Ecto neural progenitor cell (in vitro differentiated cells): ENCODE data around the gene EFNB2.
A peak's percentile ranks its signal among the peaks of the same experiment; 100 is the strongest.

ENCODE experiments used
- DNase-seq: peaks from one replicate; pipeline ENCODE4 v3.0.0-alpha.2; 2018; ENCODE audit warnings: low spot score

EFNB2 gene

DNA sequence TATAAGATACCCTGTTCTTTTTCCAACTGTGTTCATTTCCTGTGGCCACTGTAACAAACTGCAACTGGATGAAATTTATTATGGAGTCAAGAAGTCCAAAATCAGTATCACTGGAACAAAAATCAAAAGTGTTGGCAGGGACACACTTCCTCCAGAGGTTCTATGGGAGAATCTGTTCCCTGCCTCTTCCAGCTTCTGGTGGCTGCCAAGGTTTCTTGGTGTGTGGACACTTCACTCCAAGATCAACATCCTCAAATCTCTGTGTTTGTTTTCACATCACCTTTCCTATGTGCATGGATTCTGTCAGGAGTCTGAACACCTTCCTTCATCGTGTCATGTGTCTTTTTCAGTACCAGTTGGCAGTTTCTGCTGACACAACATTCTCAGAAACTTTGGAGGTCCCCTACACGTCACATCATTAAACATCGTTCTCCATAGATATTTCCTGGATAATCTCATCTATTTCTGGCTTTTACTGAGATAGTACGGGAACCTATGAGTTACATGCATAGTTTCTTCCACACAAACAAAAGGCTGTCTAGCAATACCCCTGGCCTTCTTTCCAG, 15.2 kb upstream of the EFNB2 start:
- no peak for DNase-seq

DNA sequence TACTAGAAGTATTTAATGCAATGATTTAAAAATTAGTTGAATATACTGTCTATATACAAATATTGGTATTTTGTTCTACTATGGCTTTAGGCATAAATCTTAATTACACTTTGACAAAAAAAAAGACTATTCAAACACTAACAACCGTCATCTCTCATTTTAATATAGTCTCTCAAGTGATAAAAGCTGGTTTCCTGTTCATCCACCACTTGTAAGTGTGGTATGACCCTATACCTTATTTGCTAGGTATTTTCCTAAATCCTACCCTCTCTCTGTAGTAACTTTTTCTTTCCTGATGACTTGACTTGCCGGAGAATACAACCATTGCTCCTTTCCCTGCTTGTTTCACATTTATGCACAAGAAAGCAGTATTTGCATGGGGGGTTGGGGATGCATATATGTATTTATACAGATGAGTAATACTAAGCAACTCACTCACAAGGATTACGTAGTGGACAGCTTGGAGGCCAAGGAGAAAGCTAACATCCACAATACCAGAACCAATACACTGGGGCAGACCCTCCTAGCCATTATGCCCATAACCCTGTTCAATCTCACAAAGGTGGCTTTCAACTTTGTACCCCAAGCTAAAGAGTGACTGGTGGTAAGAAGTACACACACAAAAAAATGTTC, 12.7 kb upstream of the EFNB2 start:
- DNase-seq = no peak

DNA sequence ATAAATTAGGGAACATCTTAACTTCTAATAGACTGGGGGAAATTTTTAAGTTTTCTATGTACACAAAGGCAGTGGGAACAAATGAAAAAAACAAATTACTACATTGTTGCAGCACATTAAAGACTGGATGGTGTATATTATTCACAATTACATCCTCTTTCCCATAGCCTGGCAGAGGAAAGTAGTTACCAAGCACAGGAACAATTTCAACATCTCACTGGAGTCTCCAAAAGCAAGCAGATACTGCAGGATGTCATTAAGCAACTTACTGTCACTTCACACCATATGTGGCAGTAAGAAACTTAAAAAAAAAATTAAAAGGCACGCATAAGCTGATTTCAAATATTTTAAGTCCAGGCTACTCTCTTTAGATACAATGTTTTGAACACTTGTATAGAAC, 6.4 kb upstream of the EFNB2 start:
- DNase-seq = no peak

DNA sequence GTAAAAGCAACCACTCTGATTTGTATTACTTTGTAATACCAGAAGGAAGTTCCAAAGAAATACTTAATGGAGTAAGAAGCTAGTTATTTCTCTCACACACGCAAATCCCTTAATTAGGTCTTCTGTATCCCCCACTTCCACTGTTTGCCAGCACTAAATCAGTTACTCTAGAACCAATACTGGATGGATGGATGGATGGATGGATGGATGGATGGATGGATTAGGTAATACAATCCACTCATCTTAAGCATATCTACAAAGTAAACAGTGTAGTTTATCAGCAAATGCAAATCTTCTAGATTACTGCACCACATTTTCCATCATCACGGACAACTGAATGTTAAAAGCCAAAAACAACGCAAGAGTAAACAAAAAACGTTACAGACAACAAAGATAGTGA, 5.2 kb upstream of the EFNB2 start:
- DNase-seq = no peak

DNA sequence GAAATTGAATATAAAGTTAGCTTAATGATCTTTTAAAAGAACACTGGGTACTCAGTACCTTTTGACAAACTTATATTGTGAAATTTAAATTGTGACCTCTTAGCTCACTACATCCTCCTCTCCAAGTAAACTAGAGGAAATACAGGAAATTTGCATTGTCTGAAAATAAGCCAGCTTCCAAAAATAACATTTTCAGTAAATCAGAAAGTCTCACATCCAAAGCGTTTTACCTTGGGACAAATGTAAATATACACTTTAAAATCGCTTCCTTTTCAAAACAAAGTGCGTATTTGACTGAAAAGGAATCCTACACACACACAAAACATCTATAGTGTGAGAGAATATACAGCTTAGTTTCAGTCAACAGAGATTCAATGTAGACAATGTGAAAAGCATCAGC, 2.1 kb upstream of the EFNB2 start:
- no peak for DNase-seq

DNA sequence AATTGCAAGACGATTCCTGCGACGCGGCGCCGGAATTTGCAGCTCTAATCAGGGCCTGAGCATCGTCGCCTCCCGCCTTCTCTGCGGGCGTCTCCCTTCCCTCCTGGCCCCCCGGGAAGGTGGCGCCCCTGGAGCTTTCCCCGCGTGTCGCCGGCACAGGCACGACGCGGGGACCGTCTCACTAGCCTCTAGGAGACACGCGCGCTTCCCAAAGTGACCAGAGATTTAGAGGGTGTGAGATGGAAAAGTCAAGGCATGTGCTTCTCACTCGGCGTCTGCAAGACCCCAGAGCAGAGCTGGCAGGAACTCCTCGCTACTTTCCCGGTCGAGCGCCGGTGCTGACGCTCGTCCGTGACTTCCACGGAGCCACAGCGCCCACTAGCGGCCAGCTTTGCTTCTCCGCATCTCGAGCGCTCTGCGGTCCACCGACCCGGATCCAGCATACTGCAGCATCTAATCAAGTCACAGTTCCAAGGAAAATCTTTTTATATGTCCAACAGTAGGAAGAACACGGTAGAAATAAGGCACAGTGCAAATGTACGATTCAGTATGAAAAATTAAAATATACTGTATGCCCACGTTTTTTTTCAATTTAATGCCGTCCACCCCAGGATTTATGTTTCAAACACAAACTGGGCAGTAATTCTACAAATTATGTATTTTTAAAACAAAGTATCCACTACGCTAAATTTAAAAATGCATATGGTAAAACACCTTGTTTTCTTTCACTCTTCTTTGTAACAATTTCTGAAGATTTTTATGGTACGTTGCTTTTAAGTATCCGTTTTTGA, 977 bp upstream of the EFNB2 start:
- peak; percentile 95 for DNase-seq

DNA sequence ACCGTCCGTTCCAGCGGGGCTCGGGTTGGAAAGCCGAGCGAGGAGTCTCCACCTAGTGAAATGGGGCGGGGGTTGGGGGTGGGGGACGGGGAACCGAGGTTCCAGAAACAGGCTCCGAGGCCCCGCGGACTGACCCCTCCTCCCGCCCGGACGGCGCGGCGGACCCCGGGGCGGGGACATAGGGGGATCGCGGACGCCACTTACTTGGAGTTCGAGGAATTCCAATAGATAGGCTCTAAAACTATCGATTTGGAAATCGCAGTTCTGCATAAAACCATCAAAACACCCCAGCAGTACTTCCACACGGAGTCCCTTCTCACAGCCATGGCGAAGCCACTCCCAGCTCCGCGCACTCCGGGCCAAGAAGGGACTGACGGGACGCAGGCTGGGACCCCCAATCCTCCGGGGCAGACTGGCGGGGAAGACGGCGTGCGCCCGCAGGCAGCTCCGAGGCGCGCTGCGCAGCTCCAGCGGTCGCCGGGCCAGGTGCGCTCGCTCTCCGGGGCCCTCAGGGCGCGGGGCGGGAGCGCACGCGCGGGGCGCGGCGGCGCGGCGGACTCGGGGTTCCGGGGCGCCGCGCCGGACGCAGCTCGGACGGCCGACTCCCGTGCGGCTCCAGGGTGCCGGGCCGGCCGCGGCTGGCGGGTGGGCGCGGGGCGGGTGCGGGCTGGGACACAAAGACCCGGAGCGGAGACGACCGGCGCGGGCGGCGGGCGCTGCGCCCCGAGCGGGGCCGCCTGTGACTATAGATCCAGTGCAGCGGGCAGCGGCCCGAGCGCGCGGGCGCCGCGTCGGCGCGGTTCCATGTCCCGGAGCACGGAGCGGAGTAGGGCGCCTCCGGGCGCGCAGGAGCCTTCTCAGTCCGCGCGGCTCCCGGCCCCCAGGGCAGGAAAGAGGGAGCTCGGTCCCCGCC, 567 bp downstream of the EFNB2 start:
- peak; percentile 64 for DNase-seq

DNA sequence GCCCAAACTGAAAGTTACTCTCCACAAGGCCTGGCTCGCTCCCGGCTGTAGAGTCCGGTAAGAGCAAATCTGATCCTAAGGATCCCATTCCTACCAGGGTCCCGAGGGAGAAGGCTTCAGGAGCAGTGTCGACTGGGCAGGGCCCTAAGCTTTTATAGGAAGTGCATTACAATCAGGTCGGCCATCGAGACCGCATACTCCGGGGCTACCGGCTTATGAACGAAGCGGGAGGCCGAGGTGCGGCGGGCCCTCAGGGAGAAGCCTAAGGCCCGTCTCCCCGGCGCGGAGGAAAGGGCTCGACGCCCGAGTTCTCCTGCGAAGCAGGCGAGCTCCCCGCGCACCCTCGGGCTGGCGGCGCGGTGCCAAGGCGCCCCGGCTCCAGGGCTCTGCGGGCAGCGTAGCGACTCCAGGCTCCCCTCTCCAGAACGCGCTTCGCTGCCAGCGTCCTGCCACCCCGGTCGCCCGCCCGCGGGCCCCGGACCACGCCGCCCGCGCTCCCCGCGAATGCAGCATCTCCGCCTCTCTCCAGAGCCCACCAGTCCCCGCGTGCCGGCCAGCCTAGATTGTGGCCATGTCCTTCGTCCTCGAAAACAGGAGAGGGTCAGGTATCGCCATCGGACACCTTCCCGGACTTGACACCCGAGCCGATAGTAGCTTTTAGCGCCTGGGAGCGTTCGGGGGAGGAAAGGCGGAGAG, 1.4 kb downstream of the EFNB2 start:
- DNase-seq = peak; percentile 70

DNA sequence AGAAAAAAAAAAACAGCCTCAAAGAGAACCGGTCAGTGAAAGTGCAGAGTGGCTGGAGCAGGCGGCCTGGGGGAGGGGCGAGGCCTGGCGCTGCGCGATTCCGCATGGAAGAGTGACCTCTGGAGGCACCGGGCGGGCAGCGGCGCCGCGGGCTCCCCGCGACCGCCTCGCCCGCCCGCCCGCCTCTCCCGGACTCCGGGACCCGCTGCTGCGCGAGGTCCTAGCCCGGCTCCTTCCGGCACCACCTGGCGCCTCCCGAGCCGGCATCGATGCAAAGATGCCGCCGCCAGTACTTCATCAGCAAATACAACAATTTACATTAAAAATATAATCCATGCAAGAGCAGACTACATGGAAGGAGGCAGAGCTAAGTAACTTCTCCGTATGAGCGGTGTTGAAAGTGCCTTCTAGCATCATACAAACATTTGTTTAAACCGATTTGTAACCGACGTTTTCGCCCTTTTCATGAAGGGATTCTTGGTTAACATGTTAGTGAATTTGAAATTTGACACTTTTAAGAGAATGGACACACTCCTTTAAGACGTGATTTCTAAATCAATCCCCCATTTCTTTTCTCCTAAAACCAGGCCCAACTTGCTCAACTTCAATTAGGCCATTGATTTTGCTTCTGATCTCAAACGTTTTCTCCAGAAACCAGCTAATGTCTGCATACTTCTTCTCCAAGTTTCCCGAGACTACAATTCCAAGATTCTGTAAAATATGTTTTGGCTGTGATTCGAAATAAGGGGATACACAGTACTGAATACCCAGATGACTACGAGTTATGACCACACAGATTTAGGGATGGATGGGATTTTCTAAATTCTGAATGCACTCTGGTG, 2.1 kb downstream of the EFNB2 start:
- peak; percentile 90 for DNase-seq

DNA sequence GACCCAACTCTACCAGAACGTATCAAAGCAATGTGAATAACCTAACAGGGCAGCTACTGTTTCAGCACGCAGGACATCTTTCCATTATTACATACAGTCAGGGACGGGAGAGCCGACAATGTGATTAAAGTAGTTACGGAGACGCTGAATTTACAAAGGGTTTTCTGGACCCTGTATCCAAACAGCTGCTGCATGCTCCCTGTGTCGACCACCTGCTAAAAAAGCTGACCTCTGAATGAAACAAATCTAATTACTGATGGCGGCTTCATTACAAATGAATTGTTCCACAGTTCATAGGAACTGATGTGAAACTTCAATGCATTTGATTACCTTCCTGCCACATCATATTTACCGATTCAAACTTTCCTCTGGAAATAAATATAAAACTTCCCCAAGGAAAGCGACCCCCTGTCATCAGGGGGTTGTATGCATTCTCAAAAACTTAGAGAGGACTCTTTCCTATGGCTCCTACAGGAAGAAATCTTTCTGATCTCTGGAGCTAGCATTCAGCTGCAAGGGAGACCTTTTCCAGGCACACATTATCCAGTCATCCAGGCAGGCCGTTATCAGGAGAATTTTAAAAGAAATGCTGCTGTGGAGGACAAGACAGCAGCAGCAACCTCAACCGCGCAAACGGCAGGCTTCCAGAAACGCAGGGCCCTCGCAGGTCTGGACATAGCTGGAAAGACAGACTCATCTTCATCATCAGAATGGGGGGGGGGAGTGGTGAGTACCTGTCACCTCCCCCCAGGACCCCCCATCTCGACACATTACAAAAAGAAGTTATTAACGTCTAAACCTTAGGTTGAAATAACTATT, 3.1 kb downstream of the EFNB2 start:
- DNase-seq = no peak

DNA sequence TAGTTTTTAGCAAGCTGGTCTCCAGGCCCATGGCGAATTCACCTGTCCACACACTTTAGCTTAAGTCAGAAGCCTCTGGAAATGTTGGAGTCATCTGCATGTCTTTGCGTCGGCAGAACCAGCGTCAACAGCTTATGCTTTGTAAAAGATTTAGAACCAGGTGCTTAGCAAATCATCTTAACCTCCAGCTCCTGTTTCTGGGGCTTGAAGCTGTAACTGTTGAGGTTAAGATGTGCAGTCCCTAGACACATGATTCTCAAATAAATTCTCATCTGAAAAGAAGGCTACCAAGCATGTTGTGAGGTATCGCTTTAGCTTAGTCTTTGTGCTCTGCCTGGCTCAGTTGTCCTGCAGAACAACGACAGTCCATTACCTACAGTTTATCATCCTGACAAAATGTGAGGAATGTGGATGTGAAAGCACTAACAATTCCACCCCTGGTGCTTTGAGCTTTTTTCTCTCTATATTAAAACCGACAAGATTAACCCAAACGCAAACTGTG, 4.4 kb downstream of the EFNB2 start:
- no peak for DNase-seq

DNA sequence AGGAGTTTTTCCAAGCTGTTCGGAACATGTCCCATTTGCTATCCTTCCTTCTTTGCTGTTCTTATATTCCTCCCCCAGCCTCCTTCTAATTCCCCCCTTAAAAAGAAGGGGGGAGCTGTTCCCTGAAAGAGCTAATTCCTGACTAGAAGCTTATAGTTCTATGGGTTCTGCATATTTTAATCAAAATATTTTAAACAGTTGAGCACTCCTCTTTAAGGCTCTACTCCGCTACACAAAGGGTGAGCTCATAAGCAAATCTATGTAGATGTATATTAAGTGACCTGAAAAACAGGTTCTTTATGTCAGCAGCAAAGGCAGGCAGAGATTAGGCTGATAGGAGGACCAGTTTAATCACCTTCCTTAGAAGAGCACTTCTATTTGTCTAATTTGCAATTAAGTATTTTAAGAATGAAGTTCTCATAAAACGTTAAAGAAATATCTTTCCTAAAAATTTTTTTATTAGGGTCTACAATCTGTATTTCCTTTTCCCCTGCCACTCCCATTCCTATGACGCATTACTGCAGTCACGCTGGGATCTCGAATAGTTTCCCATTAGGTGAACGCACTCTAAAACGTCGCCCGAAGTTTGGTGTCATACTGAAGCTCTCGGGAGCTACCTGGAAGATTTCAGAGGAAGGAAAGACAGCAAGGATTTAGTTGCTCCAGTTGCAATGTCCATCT, 5.2 kb downstream of the EFNB2 start:
- no peak for DNase-seq

DNA sequence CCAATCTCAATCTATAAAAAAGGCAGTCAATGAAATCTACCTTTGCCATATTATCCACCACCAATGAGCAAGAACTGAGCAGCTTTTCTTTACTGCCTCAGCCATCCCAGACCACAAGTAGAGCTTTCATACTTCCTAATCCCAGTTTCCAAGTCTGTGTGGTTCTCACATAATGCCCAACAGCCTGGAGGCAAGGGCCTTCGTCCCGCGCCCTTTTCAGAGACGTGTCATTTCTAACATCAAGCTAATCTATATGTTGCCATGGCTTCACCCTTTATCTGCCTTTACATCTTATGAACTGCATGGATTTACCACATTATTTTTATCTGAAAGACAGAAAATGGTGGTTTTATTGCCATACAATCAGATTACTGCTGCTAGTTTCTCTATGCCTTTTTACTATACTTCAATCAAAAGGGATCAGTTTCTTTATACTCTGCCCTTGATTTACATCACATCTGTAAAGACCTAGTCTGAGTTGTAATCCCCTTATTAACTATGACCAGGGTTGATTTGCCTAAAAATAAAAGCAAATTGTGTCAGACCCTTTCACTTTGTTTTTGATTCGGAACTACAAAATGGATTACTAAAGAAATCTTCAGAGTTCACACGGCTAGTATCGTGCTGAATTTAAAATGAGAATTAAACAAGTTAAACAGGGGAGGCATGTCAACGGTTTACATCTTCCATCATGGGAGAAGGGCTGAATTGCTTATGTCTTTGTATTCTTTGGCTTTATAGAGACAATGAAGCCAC, 5.9 kb downstream of the EFNB2 start:
- peak; percentile 56 for DNase-seq

DNA sequence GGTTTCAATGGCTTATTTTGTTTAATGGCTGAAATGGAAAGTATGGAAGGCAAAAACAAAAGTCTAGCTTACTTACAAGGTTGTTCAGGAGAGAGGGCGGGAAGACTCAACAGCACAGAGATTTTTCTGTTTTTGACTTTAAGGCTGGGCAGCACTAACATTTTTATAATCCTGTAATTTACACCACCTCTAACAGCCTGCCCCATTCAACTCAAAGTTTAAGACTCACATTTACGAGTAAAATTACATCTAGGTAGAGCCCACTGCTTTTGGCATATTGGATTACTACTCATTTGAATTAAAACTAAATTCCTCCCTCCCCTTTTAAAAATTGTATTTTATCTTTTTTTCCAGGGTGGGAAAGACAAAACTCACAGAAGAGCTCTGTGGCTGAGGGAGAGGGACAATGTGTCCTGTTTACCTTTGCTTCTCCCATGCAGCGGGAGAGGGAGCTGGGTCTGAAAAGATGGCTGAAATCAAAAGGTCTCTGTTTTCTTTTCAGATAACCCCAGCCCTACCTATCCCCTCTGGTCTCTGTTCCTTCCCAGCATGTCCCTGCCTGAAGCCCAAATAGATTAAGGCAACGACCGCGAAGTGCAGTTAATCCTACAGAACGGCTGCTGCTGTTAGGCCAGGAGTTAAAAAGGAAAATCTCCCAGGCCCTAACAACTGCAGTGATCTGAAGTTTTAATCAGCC, 6.6 kb downstream of the EFNB2 start:
- peak; percentile 68 for DNase-seq

DNA sequence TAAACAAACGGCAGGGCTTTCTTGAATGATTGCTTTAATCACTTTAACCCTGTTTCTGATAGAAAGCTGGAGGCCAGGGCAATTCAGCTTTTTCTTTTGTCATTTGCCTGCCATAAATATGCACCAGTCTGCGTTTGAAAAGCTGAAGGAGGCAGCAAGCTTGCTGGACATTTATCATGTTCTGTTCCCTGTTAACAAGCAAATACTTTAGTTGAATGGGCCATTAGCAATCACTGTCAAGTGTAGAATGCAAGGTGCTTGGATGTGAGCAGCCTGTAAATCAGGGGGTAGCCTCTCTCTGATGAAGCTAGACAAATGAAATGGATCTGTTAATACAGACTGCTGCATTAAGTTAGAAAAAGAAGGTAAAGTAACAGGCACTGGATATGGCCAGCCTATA, 7.6 kb downstream of the EFNB2 start:
- no peak for DNase-seq

DNA sequence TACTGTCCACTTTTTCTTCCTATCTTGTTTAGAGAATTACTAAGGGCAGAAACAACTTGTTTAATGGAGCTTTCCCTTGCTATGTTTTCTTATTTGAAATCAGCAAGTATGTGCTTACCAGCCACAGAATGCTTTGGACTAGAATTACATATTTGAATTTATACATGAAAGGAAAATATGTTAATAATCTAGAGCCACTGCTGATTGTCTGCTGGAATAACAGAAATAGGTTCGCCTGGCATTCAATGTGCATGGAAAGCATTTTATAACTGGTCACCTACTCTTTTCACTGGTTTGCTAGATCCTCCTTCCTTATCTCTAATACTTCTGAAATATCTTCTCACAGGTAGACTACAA, 8.0 kb downstream of the EFNB2 start:
- DNase-seq = no peak

DNA sequence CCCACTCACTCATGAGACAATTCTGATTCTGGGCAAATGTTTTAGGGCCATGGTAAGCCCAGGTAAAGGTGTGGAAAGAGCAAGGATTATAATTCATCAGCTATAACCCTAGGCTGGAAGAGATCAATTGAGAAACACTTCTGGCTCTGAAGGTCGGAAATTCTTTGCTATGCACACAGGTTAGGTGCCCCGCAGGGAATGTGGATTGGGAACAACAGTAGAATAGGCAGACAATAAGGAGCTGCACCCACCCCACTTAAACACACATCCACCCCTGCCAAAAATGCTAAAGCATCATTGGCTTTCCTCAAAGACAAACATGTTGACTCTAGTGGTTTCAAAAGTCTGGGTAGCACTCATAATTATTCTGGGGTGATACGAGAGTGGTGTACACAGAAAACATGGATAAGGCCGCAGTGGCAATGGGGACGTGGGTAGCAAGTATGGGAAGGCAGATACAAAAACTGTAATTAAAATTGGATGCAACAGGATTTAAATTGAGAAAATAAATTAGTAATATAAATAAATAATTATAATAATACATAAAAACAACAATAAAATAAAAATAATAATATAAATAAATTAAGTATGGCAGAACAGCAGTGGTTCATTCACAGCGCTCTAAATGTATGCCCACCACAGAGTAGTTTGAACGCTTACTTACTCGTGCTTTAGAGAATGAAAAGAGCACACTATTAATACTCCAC, 8.6 kb downstream of the EFNB2 start:
- no peak for DNase-seq
